ENCODE results near the gene MRPL24. TPM values are rescaled to one million over a fixed set of nuclear protein-coding genes. Genes with fewer than 3 reads are reported as not detected.
"Not testable (repeated sequence)": the region's sequence is repeated elsewhere in the genome, so short reads cannot be mapped to it uniquely, and the experiment has no call there.

Gene MRPL24
- total and polyA plus RNA-seq, 2 of the 8 experiments (the other 6 are each of a cell fraction or from before 2014, with no cell fraction given): 29.7 to 35.2 TPM

GRCh38 chr1:156757572-156758253, 16.8 kb upstream of the MRPL24 start:
- H3K9me3 ChIP-seq (ENCODE audit: insufficient read depth in 2 of 2, low read depth in 1 of 2, low read length in 1 of 2); H3K4me3 ChIP-seq (ENCODE audit: extremely low read depth in 1 of 4, insufficient read depth in 2 of 4, low read depth in 3 of 4, low read length in 4 of 4); H3K18ac ChIP-seq (ENCODE audit: extremely low read depth, low read length); H2BK5ac ChIP-seq (ENCODE audit: low read depth, low read length); H3K36me3 ChIP-seq (ENCODE audit: control insufficient read depth in 2 of 4, insufficient read depth in 4 of 4, low read length in 3 of 4); H2BK15ac ChIP-seq (ENCODE audit: low read length); H3K9ac ChIP-seq (replicated peaks in 1 of 4; ENCODE audit: extremely low read depth in 1 of 4, low read depth in 3 of 4, low read length in 3 of 4); H2BK12ac ChIP-seq (ENCODE audit: low read depth, low read length); H4K20me1 ChIP-seq (replicated peaks in 1 of 2; ENCODE audit: control insufficient read depth in 1 of 2, insufficient read depth in 2 of 2, low read length in 2 of 2); H4K8ac ChIP-seq (ENCODE audit: extremely low read depth, insufficient read depth, low read length); H2BK120ac ChIP-seq (replicated peaks; ENCODE audit: low read depth, low read length); H2AK5ac ChIP-seq (ENCODE audit: low read depth, low read length); DNase-seq (ENCODE audit: low read depth in 1 of 2, low spot score in 2 of 2); H3K23ac ChIP-seq (ENCODE audit: insufficient read length); H3K4ac ChIP-seq (replicated peaks; ENCODE audit: insufficient read length, low read depth, low read length); H3K23me2 ChIP-seq (ENCODE audit: low read depth, low read length); H2AFZ ChIP-seq (ENCODE audit: low read length); H3K79me2 ChIP-seq (ENCODE audit: control insufficient read depth in 1 of 2, insufficient read depth in 2 of 2, low read length in 2 of 2); H3K27me3 ChIP-seq (replicated peaks in 1 of 4; ENCODE audit: control insufficient read depth in 3 of 4, extremely low read depth in 1 of 4, insufficient read depth in 3 of 4, low read length in 3 of 4); H3K27ac ChIP-seq (ENCODE audit: low read depth, low read length); H3K4me2 ChIP-seq (ENCODE audit: insufficient read depth in 1 of 2, low read depth in 2 of 2, low read length in 2 of 2); H3K79me1 ChIP-seq (ENCODE audit: low read depth, low read length); FAIRE-seq; H3K56ac ChIP-seq (replicated peaks; ENCODE audit: insufficient read length, low read depth, low read length); H4K91ac ChIP-seq (replicated peaks; ENCODE audit: insufficient read length, low read length); H3K14ac ChIP-seq (ENCODE audit: insufficient read length); H4K5ac ChIP-seq (ENCODE audit: insufficient read length, low read depth, low read length); H2BK20ac ChIP-seq (ENCODE audit: low read length): not testable (repeated sequence)
- WGBS, 2 experiments (ENCODE audit: extremely low coverage in 1 of 2, insufficient coverage in 1 of 2, insufficient read length in 1 of 2, insufficient replicate concordance in 2 of 2, low coverage in 1 of 2, low lambda C conversion rate in 2 of 2, missing lambda C conversion rate in 1 of 2): 92% methylated on average over 10 of the region's 10 CpGs; no CpG with 5 or more reads in 1 of the 2 experiments
- H3K4me1 ChIP-seq (replicated peaks in 1 of 4; ENCODE audit: control insufficient read depth in 3 of 4, insufficient read depth in 4 of 4, low read length in 3 of 4): peaks cover 3 to 11% (median 4%) of the 10 kb centered on the region in 4 experiments; a peak in 6 of 7 replicates
- POLR2A ChIA-PET (ENCODE audit: partially characterized antibody): interaction anchor here (0.6 to 8.8 kb wide), 3 partner anchors 11 to 17 kb away, joined by 3 to 121 read pairs (median 17); partner anchors contain the start of gene PRCC
- CTCF ChIA-PET (ENCODE audit: partially characterized antibody): interaction anchor here (0.9 to 4.2 kb wide), 4 partner anchors 32 to 115 kb away, joined by 3 to 29 read pairs (median 6); no protein-coding TSS in a partner anchor

Data from H1 (cell line).